DOHH2 (cell line): ENCODE results near the gene DBR1.

Source experiments
- CTCF ChIP-seq: fragments of 200-600 bp; sonication (generic); IDR thresholded peaks from one replicate; pipeline ENCODE4 v1.5.1; 2014; ENCODE audit warnings: antibody characterized with exemption, mild to moderate bottlenecking, low read depth, low read length; ENCODE audit not compliant: poor library complexity, severe bottlenecking
- EZH2phosphoT487 ChIP-seq: fragments of 200-600 bp; sonication (generic); IDR thresholded peaks from 2 replicates; pipeline ENCODE4 v1.6.1; 2017; ENCODE audit warnings: borderline replicate concordance, mild to moderate bottlenecking, antibody characterized with exemption, low read length, moderate library complexity, mixed read lengths

- TF ChIP-seq CTCF, result no peak
- TF ChIP-seq EZH2phosphoT487, result no peak
Observed at GRCh38 chr3:138125548-138126221, 49.0 kb downstream of the DBR1 start.
